Measurements from ENCODE around the gene WDFY3. TPM values are rescaled to one million over a fixed set of nuclear protein-coding genes. Genes with fewer than 3 reads are reported as not detected.

Gene WDFY3
- total and polyA plus RNA-seq, 9 of the 15 experiments (the other 6 are each of a cell fraction or from before 2014, with no cell fraction given), result 0.58 to 13.5 (median 9.4) TPM

DNA sequence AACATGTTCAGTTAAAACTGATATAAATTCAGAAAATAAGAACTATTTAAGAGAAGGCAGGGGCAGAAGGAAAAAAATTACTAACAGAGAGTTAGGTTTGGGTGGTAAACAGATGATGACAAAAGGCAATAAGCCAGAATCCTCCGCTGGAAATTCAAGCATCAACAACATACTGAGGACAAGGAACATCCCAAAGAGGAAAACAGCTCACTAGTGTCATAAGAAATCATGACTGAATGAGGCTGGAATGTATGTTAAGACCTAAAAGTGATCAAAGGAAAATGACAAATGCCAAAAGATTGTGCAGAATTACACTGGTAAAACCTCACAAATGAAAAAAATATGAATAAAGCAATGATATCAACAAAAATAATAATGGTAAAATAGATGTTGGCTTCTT is 88.4 kb downstream of the WDFY3 start:
- FAIRE-seq (no peak), ATAC-seq (no peak), DNase-seq (ENCODE audit: extremely low read depth in 1 of 4, low spot score in 3 of 4) (no peak)
- Histone ChIP-seq H3K4me2 (ENCODE audit: insufficient read depth, low read length) (no peak overlapping the region), H3K27me3 (ENCODE audit: control insufficient read depth in 2 of 2, insufficient read depth in 2 of 2, low read length in 2 of 2) (no peaks in the 10 kb centered on the region), H3K27ac (ENCODE audit: extremely low read depth, low read depth, low read length) (no peak overlapping the region), H3K9ac (ENCODE audit: insufficient read depth in 1 of 2, low read depth in 2 of 2, low read length in 2 of 2) (no peak overlapping the region), H2AFZ (ENCODE audit: low read depth, low read length) (no peak overlapping the region), H3K79me2 (ENCODE audit: control insufficient read depth, insufficient read depth, low read length) (no peaks in the 10 kb centered on the region), H3K9me1 (ENCODE audit: control insufficient read depth, insufficient read depth, low read length) (no peaks in the 10 kb centered on the region), H3K36me3 (ENCODE audit: control insufficient read depth, insufficient read depth, low read length) (no peaks in the 10 kb centered on the region), H3K4me1 (replicated peaks in 1 of 2; ENCODE audit: control insufficient read depth in 2 of 2, insufficient read depth in 2 of 2, low read length in 2 of 2) (peaks cover 0 to 5% of the 10 kb centered on the region in 2 experiments; a peak in 2 of 5 replicates), H3K9me3 (replicated peaks; ENCODE audit: control insufficient read depth, insufficient read depth, low read depth, low read length) (no peaks in the 10 kb centered on the region), H4K20me1 (replicated peaks; ENCODE audit: control insufficient read depth, insufficient read depth, low read length) (no peaks in the 10 kb centered on the region), H3K4me3 (no peak overlapping the region)
- no peak for TF ChIP-seq ZNF174 (CRISPR knock-in tag; IDR thresholded peaks at IDR 0.05)
- no peak for TF ChIP-seq GATA2 (CRISPR knock-in tag; IDR thresholded peaks at IDR 0.05)
- TF ChIP-seq TEAD2 (tag; IDR thresholded peaks at IDR 0.05), result no peak
- TF ChIP-seq DPF2 (IDR thresholded peaks at IDR 0.05), result no peak
- 10% methylated on average over 1 of the region's 1 CpG for WGBS (ENCODE audit: insufficient coverage, low coverage, missing lambda C conversion rate)
- CTCF ChIA-PET (ENCODE audit: low intra/inter-chr PET ratio), result no interaction called here
- in situ Hi-C loops (cut with MboI) (no loop called here), intact Hi-C loops (cut with micrococcal nuclease) (no loop called here)
- POLR2A ChIA-PET, result no interaction called here
- BruUV-seq (replicated peaks), result no TSS peak

DNA sequence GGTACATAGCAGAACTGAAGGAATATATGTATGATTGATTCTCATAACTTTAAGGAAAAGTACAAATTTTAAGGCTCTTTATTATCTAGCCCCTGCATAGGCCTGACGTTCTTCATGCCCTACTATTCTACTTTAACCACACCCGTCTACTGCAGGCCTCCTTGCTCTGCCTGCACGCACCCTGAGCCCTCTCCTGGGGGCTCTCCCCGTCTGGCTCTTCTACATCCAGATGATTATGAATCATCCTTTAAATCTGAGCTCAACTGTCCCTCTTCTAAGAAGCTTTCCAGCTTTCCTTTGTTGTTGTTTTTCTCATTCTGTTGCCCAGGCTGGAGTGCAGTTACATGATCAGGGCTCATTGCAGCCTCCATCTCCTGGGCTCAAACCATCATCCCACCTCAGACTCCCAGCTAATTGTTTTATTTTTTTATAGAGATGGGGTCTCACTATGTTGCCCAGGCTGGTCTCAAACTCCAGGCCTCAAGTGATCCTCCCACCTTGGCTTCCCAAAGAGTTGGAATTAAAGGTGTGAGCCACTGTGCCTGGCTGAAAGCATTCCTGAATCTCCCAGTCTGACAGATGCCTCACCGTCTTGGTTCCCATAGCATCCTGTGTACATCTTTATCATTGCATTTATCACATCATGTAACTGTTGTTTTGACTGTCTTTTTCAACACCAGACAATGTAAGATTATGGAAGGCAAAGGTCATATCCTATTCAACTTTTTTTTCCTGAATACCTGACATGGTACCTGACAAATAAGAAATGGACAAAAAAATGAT is 89.2 kb downstream of the WDFY3 start:
- intact Hi-C loops (cut with micrococcal nuclease) (no loop called here), in situ Hi-C loops (cut with MboI) (no loop called here)
- H4K20me1 ChIP-seq (replicated peaks; ENCODE audit: control insufficient read depth, insufficient read depth, low read length), result no peaks in the 10 kb centered on the region
- no peaks in the 10 kb centered on the region for H3K9me3 ChIP-seq (replicated peaks; ENCODE audit: control insufficient read depth, insufficient read depth, low read depth, low read length)
- H3K36me3 ChIP-seq (ENCODE audit: control insufficient read depth, insufficient read depth, low read length), result no peaks in the 10 kb centered on the region
- DNase-seq (ENCODE audit: extremely low read depth in 1 of 4, low spot score in 3 of 4) (peak in 1 of 4 experiments; percentile 8), FAIRE-seq (no peak), ATAC-seq (no peak)
- no peak overlapping the region for H3K4me3 ChIP-seq
- H3K9me1 ChIP-seq (ENCODE audit: control insufficient read depth, insufficient read depth, low read length), result no peaks in the 10 kb centered on the region
- no peak overlapping the region for H3K27ac ChIP-seq (ENCODE audit: extremely low read depth, low read depth, low read length)
- H3K27me3 ChIP-seq (ENCODE audit: control insufficient read depth in 2 of 2, insufficient read depth in 2 of 2, low read length in 2 of 2), result no peaks in the 10 kb centered on the region
- H3K4me1 ChIP-seq (replicated peaks in 1 of 2; ENCODE audit: control insufficient read depth in 2 of 2, insufficient read depth in 2 of 2, low read length in 2 of 2), result peaks cover 0 to 5% of the 10 kb centered on the region in 2 experiments; a peak in 2 of 5 replicates
- ChIA-PET CTCF (ENCODE audit: low intra/inter-chr PET ratio) (no interaction called here), POLR2A (no interaction called here)
- H3K9ac ChIP-seq (ENCODE audit: insufficient read depth in 1 of 2, low read depth in 2 of 2, low read length in 2 of 2), result no peak overlapping the region
- no peak overlapping the region for H2AFZ ChIP-seq (ENCODE audit: low read depth, low read length)
- BruUV-seq (replicated peaks), result no TSS peak
- whole genome bisulfite sequencing (ENCODE audit: insufficient coverage, low coverage, missing lambda C conversion rate), result 16% methylated on average over 5 of the region's 5 CpGs
- H3K4me2 ChIP-seq (ENCODE audit: insufficient read depth, low read length), result no peak overlapping the region
- TF ChIP-seq HCFC1 (IDR thresholded peaks at IDR 0.05; ENCODE audit: low read depth, low read length) (no peak), CBX5 (IDR thresholded peaks at IDR 0.05; ENCODE audit: borderline replicate concordance, low read depth) (no peak)
- TF ChIP-seq, protein P1, sequence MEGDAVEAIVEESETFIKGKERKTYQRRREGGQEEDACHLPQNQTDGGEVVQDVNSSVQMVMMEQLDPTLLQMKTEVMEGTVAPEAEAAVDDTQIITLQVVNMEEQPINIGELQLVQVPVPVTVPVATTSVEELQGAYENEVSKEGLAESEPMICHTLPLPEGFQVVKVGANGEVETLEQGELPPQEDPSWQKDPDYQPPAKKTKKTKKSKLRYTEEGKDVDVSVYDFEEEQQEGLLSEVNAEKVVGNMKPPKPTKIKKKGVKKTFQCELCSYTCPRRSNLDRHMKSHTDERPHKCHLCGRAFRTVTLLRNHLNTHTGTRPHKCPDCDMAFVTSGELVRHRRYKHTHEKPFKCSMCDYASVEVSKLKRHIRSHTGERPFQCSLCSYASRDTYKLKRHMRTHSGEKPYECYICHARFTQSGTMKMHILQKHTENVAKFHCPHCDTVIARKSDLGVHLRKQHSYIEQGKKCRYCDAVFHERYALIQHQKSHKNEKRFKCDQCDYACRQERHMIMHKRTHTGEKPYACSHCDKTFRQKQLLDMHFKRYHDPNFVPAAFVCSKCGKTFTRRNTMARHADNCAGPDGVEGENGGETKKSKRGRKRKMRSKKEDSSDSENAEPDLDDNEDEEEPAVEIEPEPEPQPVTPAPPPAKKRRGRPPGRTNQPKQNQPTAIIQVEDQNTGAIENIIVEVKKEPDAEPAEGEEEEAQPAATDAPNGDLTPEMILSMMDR (IDR thresholded peaks at IDR 0.05 in 2 of 3, conservative IDR thresholded peaks at IDR 0.05 in 1 of 3; ENCODE audit: insufficient read depth in 2 of 3, low read depth in 1 of 3, low read length in 3 of 3), result no peak
- no peaks in the 10 kb centered on the region for H3K79me2 ChIP-seq (ENCODE audit: control insufficient read depth, insufficient read depth, low read length)
